Activated CD4-positive, alpha-beta T cell treated with anti-CD3 and anti-CD28 coated beads, Interleukin-2, Interleukin-6, amounts not matched to agents 100 ng/mL and 50 ng/mL, durations not matched to agents 16 hours and 8 hours (primary cell): ENCODE measurements around the gene ARPC5L.
"Not testable (repeated sequence)": the region's sequence is repeated elsewhere in the genome, so short reads cannot be mapped to it uniquely, and the experiment has no call there.

Source experiments
- DNase-seq: peaks from one replicate; pipeline ENCODE4 v3.0.0-alpha.2; 2020

The ARPC5L gene

GRCh38 chr9:124894741-124895170 is 32.8 kb downstream of the ARPC5L start:
- peak; percentile 38 for DNase-seq

- DNase-seq = no peak
Measured at GRCh38 chr9:124897570-124898460, 35.9 kb downstream of the ARPC5L start.

GRCh38 chr9:124899845-124900244 is 37.9 kb downstream of the ARPC5L start:
- no peak for DNase-seq

- DNase-seq = no peak
Measured at GRCh38 chr9:124906966-124907365, 45.0 kb downstream of the ARPC5L start.

GRCh38 chr9:124908098-124908497 is 46.2 kb downstream of the ARPC5L start:
- DNase-seq = no peak

GRCh38 chr9:124911766-124912165 is 49.8 kb downstream of the ARPC5L start:
- no peak for DNase-seq

GRCh38 chr9:124913378-124913777 is 51.4 kb downstream of the ARPC5L start:
- no peak for DNase-seq

- DNase-seq = no peak
Measured at GRCh38 chr9:124914753-124915405, 52.9 kb downstream of the ARPC5L start.

GRCh38 chr9:124920394-124920793 is 58.5 kb downstream of the ARPC5L start:
- not testable (repeated sequence) for DNase-seq
